PC-3 (cell line): ENCODE measurements around the gene EXOC6B. TPM values are rescaled to one million over a fixed set of nuclear protein-coding genes. Genes with fewer than 3 reads are reported as not detected.

Source experiments
- ATAC-seq: fragments of 200-7000 bp; cut with Tn5 transposase; 2 replicates; pipeline ENCODE4 v1.9.1; 2020; ENCODE audit warnings: mild to moderate bottlenecking, moderate library complexity
- BruUV-seq: library from RNA; stranded (reverse); fragments of 400-500 nt; replicated peaks from 2 replicates; lab custom pipeline; 2021; lab: Mats Ljungman, UMichigan
- CTCF ChIA-PET: fragments of 300-600 bp; sonication (Branson Sonifier 250); formaldehyde crosslinking; loops from one replicate; lab custom pipeline; 2022; ENCODE audit warnings: antibody characterized with exemption; lab: Charles Lee
- POLR2A ChIA-PET: fragments of 300-600 bp; sonication (Branson Sonifier 250); formaldehyde crosslinking; loops from one replicate; lab custom pipeline; 2022; ENCODE audit warnings: antibody characterized with exemption; ENCODE audit not compliant: unreplicated experiment; lab: Charles Lee
- DNase-seq: peaks from one replicate; pipeline ENCODE4 v3.0.0-alpha.2; 2015
- H2AFZ ChIP-seq: fragments of 300-600 bp; sonication (generic); 2 replicates; pipeline ENCODE4 v1.6.0; 2016; ENCODE audit warnings: antibody characterized with exemption, low read length
- H3F3A ChIP-seq: fragments of 300-600 bp; sonication (generic); one replicate; pipeline ENCODE4 v1.6.0; 2017; ENCODE audit warnings: antibody characterized with exemption, low read length, control low read depth, mild to moderate bottlenecking; ENCODE audit not compliant: unreplicated experiment
- H3K27ac ChIP-seq: fragments of 300-600 bp; sonication (generic); 2 replicates; pipeline ENCODE4 v1.5.1; 2016; ENCODE audit warnings: mild to moderate bottlenecking, low read length
- H3K27me3 ChIP-seq: fragments of 300-600 bp; sonication (generic); 2 replicates; pipeline ENCODE4 v1.6.1; 2016; ENCODE audit warnings: low read length, mixed read lengths
- H3K36me3 ChIP-seq: fragments of 300-600 bp; sonication (generic); 2 replicates; pipeline ENCODE4 v1.6.1; 2016; ENCODE audit warnings: low read depth, mixed run types, low read length, mixed read lengths
- H3K4me1 ChIP-seq: fragments of 300-600 bp; sonication (generic); 2 replicates; pipeline ENCODE4 v1.5.1; 2016; ENCODE audit warnings: low read length; ENCODE audit not compliant: insufficient read depth
- H3K4me2 ChIP-seq: fragments of 300-600 bp; sonication (generic); 2 replicates; pipeline ENCODE4 v1.6.0; 2016; ENCODE audit warnings: low read length
- H3K4me3 ChIP-seq: fragments of 300-600 bp; sonication (generic); 2 replicates; pipeline ENCODE4 v1.5.1; 2016; ENCODE audit warnings: mild to moderate bottlenecking, low read length, mixed read lengths
- H3K79me2 ChIP-seq: fragments of 300-600 bp; sonication (generic); 2 replicates; pipeline ENCODE4 v1.6.1; 2017; ENCODE audit warnings: low read length, mixed read lengths
- H3K9ac ChIP-seq: fragments of 300-600 bp; sonication (generic); 2 replicates; pipeline ENCODE4 v1.6.0; 2016; ENCODE audit warnings: mild to moderate bottlenecking, low read length
- H3K9me2 ChIP-seq: fragments of 300-600 bp; sonication (generic); replicated peaks from 2 replicates; pipeline ENCODE4 v1.6.1; 2016; ENCODE audit warnings: mixed run types, low read length, mixed read lengths
- H3K9me3 ChIP-seq: fragments of 300-600 bp; sonication (generic); 2 replicates; pipeline ENCODE4 v1.6.1; 2016; ENCODE audit warnings: low read length, mixed read lengths
- H4K20me1 ChIP-seq: fragments of 300-600 bp; sonication (generic); 2 replicates; pipeline ENCODE4 v1.6.1; 2016; ENCODE audit warnings: low read length, mixed read lengths
- CTCF ChIP-seq: fragments of 300-600 bp; sonication (generic); conservative IDR thresholded peaks from 2 replicates; pipeline ENCODE4 v1.5.1; 2017; ENCODE audit warnings: antibody characterized with exemption, low read depth, mild to moderate bottlenecking, low read length
- EZH2 ChIP-seq: fragments of 300-600 bp; sonication (generic); IDR thresholded peaks from one replicate; pipeline ENCODE4 v1.6.1; 2017; ENCODE audit warnings: antibody characterized with exemption, mild to moderate bottlenecking, low read length; ENCODE audit not compliant: unreplicated experiment
- EZH2phosphoT487 ChIP-seq: fragments of 300-600 bp; sonication (generic); IDR thresholded peaks from 2 replicates; pipeline ENCODE4 v1.6.1; 2018; ENCODE audit warnings: mild to moderate bottlenecking, antibody characterized with exemption, low read length, borderline replicate concordance
- intact Hi-C: fragments of 100-400 bp; cut with micrococcal nuclease; formaldehyde crosslinking; loops from 2 replicates; pipeline ENCODE4 v1.9.0; 2023
- total RNA-seq: library from RNA; depleted of rRNA; stranded (reverse); fragments of >200 nt; gene quantifications from 2 replicates; pipeline ENCODE4 v1.2.3, GENCODE V29; 2014

The EXOC6B gene
- total RNA-seq, 1 experiment from 2014 or later: 13.9 TPM

GRCh38 chr2:72235497-72236415, 590.1 kb downstream of the EXOC6B start:
- Histone ChIP-seq H3K4me1 (peaks cover 14% of the 10 kb centered on the region), H3K79me2 (no peaks in the 10 kb centered on the region), H3K9me3 (no peaks in the 10 kb centered on the region), H3K36me3 (no peaks in the 10 kb centered on the region), H4K20me1 (no peaks in the 10 kb centered on the region), H3K27me3 (no peaks in the 10 kb centered on the region), H3K4me3 (no peak overlapping the region), H3F3A (no peaks in the 10 kb centered on the region), H3K9ac (no peak overlapping the region), H3K9me2 (no peaks in the 10 kb centered on the region), H2AFZ (no peak overlapping the region), H3K4me2 (0 out of 2 replicates have a peak overlapping the region, but pooled peaks have one; percentile 23), H3K27ac (no peak overlapping the region)
- intact Hi-C loops: loop anchor here (5.0 kb wide), 1 partner anchor 57 kb away; no protein-coding TSS in a partner anchor
- POLR2A ChIA-PET: no interaction called here
- DNase-seq: no peak
- CTCF ChIA-PET: interaction anchor here (0.6 kb wide), 1 partner anchor 637 kb away, joined by 4 read pairs; no protein-coding TSS in a partner anchor
- no peak for TF ChIP-seq EZH2phosphoT487
- no peak for TF ChIP-seq EZH2
- no peak for TF ChIP-seq CTCF
- ATAC-seq: no peak
- BruUV-seq: no TSS peak

DNA sequence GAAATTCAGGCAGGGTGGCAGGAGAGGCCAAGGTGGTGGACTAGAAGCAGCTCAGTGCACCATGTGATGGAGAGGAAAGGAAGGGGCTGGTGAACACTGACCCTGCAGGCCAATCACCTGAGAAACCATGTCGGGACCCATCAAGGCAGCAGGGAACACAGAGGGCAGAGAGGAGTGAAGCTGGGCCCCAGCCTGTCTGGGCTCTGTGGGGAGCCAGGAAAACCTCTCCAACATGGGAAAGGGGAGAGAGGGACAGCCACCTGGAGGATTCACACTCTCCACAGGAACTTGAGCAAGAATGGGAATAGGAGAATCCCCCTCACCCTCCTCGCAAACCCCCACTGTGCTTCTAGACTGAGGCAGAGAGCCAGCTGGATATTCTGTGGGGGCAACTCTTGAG, 592.6 kb downstream of the EXOC6B start:
- intact Hi-C loops: no loop called here
- POLR2A ChIA-PET: no interaction called here
- TF ChIP-seq EZH2 (no peak), EZH2phosphoT487 (no peak), CTCF (no peak)

More for the DNA sequence above, 592.6 kb downstream of the EXOC6B start:
- no peak for DNase-seq
- Histone ChIP-seq H3F3A (no peaks in the 10 kb centered on the region), H3K9ac (no peak overlapping the region), H2AFZ (no peak overlapping the region), H3K27me3 (no peaks in the 10 kb centered on the region), H3K27ac (no peak overlapping the region), H3K9me2 (no peaks in the 10 kb centered on the region), H3K4me3 (no peak overlapping the region), H3K9me3 (no peaks in the 10 kb centered on the region), H3K4me2 (no peak overlapping the region), H4K20me1 (no peaks in the 10 kb centered on the region), H3K36me3 (no peaks in the 10 kb centered on the region), H3K79me2 (no peaks in the 10 kb centered on the region), H3K4me1 (peaks cover 14% of the 10 kb centered on the region)
- CTCF ChIA-PET: no interaction called here
- ATAC-seq: no peak
- BruUV-seq: no TSS peak
